ENCODE data around the gene CPB2.

Gene CPB2

GRCh38 chr13:46077265-46077664 is 27.6 kb downstream of the CPB2 start:
- DNase-seq, result no peak
- Histone ChIP-seq H3K27me3 (replicated peaks) (peaks cover 2% of the 10 kb centered on the region), H3K27ac (no peak overlapping the region), H3K36me3 (replicated peaks) (no peaks in the 10 kb centered on the region), H3K4me3 (ENCODE audit: low read depth, low read length) (no peak overlapping the region)
- in situ Hi-C loops (cut with HindIII; ENCODE audit: low pct_ligation_motif_present, low sequenced_read_pairs), result no loop called here
- no peak for TF ChIP-seq CTCF (IDR thresholded peaks at IDR 0.05; ENCODE audit: low read depth, low read length, missing control alignments)

- Histone ChIP-seq H3K27me3 (replicated peaks) (peaks cover 2% of the 10 kb centered on the region), H3K36me3 (replicated peaks) (no peaks in the 10 kb centered on the region), H3K4me3 (ENCODE audit: low read depth, low read length) (no peak overlapping the region), H3K27ac (no peak overlapping the region)
- no peak for TF ChIP-seq CTCF (IDR thresholded peaks at IDR 0.05; ENCODE audit: low read depth, low read length, missing control alignments)
- in situ Hi-C loops (cut with HindIII; ENCODE audit: low pct_ligation_motif_present, low sequenced_read_pairs), result no loop called here
- DNase-seq, result no peak
These were observed 28.0 kb downstream of the CPB2 start for GRCh38 chr13:46076827-46077226.

- no peak for TF ChIP-seq CTCF (IDR thresholded peaks at IDR 0.05; ENCODE audit: low read depth, low read length, missing control alignments)
- Histone ChIP-seq H3K27me3 (replicated peaks) (peaks cover 2% of the 10 kb centered on the region), H3K27ac (no peak overlapping the region), H3K36me3 (replicated peaks) (no peaks in the 10 kb centered on the region), H3K4me3 (ENCODE audit: low read depth, low read length) (no peak overlapping the region)
- in situ Hi-C loops (cut with HindIII; ENCODE audit: low pct_ligation_motif_present, low sequenced_read_pairs), result no loop called here
- DNase-seq, result no peak
These were observed 29.0 kb downstream of the CPB2 start for GRCh38 chr13:46075811-46076210.

- H3K36me3 ChIP-seq (replicated peaks), result no peaks in the 10 kb centered on the region
- H3K27ac ChIP-seq, result no peak overlapping the region
- H3K4me3 ChIP-seq (ENCODE audit: low read depth, low read length), result no peak overlapping the region
- no peak for TF ChIP-seq CTCF (IDR thresholded peaks at IDR 0.05; ENCODE audit: low read depth, low read length, missing control alignments)
- no peak for DNase-seq
- in situ Hi-C loops (cut with HindIII; ENCODE audit: low pct_ligation_motif_present, low sequenced_read_pairs), result no loop called here
- no peaks in the 10 kb centered on the region for H3K27me3 ChIP-seq (replicated peaks)
These were observed 33.1 kb downstream of the CPB2 start for GRCh38 chr13:46071590-46072249.

- in situ Hi-C loops (cut with HindIII; ENCODE audit: low pct_ligation_motif_present, low sequenced_read_pairs), result no loop called here
- Histone ChIP-seq H3K36me3 (replicated peaks) (no peaks in the 10 kb centered on the region), H3K27me3 (replicated peaks) (no peaks in the 10 kb centered on the region), H3K4me3 (ENCODE audit: low read depth, low read length) (no peak overlapping the region), H3K27ac (no peak overlapping the region)
- no peak for DNase-seq
- no peak for TF ChIP-seq CTCF (IDR thresholded peaks at IDR 0.05; ENCODE audit: low read depth, low read length, missing control alignments)
These were observed 41.5 kb downstream of the CPB2 start for GRCh38 chr13:46063292-46063691.

- no peak for TF ChIP-seq CTCF (IDR thresholded peaks at IDR 0.05; ENCODE audit: low read depth, low read length, missing control alignments)
These were observed 42.6 kb downstream of the CPB2 start for GRCh38 chr13:46062185-46062584.

More at GRCh38 chr13:46062185-46062584, 42.6 kb downstream of the CPB2 start:
- no peak overlapping the region for H3K4me3 ChIP-seq (ENCODE audit: low read depth, low read length)
- DNase-seq, result peak; percentile 77
- in situ Hi-C loops (cut with HindIII; ENCODE audit: low pct_ligation_motif_present, low sequenced_read_pairs), result no loop called here
- H3K36me3 ChIP-seq (replicated peaks), result no peaks in the 10 kb centered on the region
- no peaks in the 10 kb centered on the region for H3K27me3 ChIP-seq (replicated peaks)
- H3K27ac ChIP-seq, result peak overlapping the region; percentile 69
